Mammary epithelial cell (primary cell): ENCODE data around the gene SPTLC2.

Experiments
- EZH2 ChIP-seq: IDR thresholded peaks from 2 replicates; pipeline ENCODE4 v1.6.1; 2012; ENCODE audit warnings: low read length, inconsistent platforms, borderline replicate concordance
- TF ChIP-seq, protein P1 (sequence below), 2 donors: IDR thresholded peaks in 1 of 2; conservative IDR thresholded peaks in 1 of 2; 2 replicates each; pipeline ENCODE4 v1.5.1; 2011 to 2012; ENCODE audit warnings: inconsistent platforms in 2 of 2, low read length in 2 of 2, mild to moderate bottlenecking in 2 of 2, control low read depth in 1 of 2, low read depth in 1 of 2; ENCODE audit not compliant: insufficient read depth in 1 of 2; ENCODE audit errors: extremely low read depth in 1 of 2

- TF ChIP-seq, protein P1, sequence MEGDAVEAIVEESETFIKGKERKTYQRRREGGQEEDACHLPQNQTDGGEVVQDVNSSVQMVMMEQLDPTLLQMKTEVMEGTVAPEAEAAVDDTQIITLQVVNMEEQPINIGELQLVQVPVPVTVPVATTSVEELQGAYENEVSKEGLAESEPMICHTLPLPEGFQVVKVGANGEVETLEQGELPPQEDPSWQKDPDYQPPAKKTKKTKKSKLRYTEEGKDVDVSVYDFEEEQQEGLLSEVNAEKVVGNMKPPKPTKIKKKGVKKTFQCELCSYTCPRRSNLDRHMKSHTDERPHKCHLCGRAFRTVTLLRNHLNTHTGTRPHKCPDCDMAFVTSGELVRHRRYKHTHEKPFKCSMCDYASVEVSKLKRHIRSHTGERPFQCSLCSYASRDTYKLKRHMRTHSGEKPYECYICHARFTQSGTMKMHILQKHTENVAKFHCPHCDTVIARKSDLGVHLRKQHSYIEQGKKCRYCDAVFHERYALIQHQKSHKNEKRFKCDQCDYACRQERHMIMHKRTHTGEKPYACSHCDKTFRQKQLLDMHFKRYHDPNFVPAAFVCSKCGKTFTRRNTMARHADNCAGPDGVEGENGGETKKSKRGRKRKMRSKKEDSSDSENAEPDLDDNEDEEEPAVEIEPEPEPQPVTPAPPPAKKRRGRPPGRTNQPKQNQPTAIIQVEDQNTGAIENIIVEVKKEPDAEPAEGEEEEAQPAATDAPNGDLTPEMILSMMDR (conservative IDR thresholded peaks at IDR 0.05 in 1 of 2, IDR thresholded peaks at IDR 0.05 in 1 of 2; ENCODE audit: extremely low read depth in 1 of 2, insufficient read depth in 1 of 2, low read depth in 1 of 2, low read length in 2 of 2) = no peak
- TF ChIP-seq EZH2 = no peak
These were observed 33.9 kb downstream of the SPTLC2 start for GRCh38 chr14:77582511-77582910.
